ENCODE measurements around the gene ZNRF3.
A peak's percentile ranks its signal among the peaks of the same experiment; 100 is the strongest.
"Not testable (repeated sequence)": the region's sequence is repeated elsewhere in the genome, so short reads cannot be mapped to it uniquely, and the experiment has no call there.

ZNRF3 gene

DNA sequence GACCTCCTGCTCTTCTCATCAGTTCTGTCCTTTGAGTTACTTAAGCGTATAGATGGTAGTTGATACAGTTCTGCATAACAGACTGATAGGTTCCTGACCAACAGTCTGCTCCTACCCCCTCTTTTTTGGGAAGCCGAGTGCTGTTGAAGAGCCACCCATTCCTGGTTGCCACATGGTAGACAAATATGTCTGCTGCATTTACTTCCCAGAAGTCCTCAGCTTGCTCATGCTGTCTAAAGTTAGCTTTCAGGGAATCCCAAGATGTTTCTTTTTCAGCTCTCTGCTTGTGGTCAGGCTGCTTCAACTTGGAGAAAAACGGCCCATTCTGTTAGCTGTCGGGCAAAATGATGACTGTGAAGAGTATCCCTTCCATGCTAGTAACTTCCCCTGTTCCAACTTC, 129.6 kb downstream of the ZNRF3 start:
- no peak for DNase-seq

DNA sequence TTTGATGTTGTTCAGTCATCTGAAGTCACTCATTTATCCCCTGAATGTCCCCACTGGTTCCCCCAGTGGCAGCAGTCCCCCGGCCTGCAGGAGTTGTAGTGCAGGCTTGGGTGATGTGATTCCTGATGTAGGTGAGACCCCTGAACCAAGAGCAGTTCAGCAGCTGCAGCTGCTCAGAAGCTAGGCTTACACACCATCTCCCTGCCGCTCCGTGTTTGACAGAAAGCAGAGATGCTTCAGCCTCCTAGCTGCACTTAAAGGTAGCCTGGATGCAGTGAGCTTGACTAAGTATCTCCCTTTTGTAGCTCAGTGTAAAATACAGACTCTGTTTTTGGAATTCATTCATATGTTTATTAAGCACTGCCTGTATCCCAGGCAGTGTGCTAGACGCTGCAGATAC, 130.9 kb downstream of the ZNRF3 start:
- no peak for DNase-seq

DNA sequence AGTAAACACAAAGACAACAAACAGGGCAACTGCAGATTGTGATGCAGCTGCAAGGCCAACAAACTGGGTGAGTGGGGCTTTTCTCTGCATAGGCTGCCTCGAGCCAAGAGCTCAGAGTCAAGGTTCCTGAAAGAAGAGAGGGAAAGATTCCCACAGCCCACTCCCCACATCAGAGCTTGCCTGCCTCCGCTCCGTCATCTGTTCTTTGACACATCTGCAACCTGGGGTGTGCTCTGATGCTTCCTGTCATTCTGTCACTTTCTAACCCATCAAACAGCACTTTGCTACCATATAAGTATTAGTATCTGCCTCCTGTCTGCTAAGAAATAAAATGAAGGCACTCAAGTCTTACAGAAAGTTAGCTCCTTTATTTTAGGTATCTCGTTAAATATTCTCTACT, 131.4 kb downstream of the ZNRF3 start:
- DNase-seq = no peak

DNA sequence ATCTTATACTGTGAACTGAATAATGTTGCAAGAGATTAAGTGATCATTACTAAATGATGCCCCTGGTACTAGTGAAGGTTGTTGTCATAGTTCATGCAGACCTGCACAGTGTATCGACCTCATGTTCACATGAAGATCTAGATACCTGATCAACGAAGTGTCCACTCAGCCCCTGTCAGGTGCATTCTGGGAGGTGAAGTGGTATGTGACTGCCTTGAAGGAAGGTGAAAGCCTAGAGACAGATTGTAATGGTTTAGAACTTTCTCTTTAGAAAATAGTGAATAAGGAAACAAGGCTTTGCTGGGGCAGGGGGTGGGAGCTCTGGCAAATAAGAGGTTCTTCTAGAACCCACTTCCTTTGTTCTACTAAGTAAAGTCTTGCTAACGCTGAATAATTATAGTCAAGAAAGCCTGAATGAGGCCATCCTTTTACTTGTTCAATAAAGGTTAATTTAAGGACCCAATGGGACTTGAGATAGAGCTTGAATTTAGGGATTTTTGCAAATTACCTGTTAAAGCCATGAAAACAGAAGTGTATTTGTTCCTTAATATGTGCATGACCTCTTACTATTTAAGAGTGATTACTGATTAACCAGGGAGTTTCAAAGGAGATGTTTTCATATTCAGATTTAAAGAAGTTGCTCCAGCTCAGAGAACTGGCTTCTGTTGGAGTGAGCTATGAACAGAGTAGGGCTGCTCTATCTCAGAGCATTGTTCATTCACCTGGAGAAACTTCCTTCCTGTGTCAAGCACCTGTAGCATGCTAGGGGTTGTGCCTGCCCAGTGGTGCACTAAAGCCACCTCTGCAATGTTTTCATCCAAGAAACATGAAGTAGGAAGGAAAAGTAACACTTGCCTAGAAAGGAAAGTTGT, 132.9 kb downstream of the ZNRF3 start:
- no peak for DNase-seq

DNA sequence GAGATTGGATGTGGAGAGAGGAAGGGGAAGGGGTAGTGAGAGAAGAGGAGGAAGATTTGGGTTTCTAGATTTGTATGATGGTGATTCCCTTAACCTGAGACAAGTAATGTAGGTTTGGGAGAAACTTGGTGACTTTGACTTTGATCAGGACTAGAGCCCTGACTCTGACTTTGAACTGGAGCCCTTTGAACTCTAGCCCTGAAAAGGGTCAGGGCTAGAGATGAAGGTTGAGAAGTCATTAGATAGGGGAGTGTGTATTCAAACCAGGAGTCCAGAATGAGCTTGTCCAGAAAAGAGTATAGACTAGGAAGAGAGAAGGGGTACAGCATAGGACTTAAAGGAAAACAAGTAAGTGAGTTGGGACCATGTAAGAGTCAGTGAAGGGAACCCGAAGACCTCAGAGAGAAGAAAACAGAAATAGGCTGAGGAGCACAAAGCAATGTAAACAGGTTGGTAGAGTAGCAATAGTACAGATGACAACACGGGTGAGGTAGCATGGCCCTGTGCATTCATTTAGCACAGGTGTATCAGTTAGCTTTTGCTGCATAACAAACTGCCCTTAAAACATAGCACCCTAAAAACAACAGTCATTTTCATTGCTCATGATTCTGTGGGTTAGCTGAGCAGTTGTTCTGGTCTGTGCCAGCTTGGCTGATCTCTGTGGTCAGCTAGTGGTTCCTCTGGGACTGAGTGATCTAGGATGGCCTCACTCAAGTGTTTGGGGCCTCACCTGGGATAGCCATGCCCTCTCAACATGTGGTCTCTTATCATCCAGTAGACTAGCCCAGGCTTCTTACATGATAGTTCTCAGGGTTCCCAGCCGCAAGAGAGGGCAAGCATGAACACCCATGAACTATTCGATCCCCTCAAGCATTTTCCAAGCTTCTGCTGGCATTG, 135.2 kb downstream of the ZNRF3 start:
- no peak for DNase-seq

DNA sequence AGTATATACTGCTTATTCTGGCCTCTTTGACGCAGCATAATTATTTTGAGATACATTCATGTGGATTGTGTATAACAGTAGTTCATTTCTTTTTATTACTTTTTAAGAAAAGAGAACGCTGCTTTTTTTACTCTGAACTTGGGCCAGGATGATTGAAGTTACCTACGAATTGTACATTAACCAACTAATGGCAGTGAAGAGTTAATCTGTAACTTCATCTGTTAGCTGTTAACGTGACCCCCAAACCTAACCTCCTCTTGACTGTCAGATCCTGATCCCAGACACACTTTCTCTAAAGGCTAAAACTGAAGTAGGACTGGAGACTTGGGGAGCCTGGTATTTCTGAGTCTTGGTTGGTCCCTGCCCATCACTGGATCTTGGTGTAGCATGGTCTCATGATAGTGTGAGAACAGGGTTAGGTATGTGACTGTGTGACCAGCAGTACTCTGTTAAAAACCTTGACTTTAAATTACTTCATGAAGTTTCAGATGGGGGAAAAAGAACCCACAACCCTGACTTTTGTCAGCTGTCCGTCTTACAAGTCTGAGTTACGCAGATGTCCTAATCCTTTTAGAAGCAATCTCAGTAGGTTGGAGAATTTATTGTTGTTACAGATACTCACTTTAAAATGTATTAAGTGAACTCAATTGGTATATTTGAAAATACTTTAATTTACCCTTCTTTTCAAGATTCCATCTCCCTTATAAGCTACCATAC, 138.9 kb downstream of the ZNRF3 start:
- no peak for DNase-seq

DNA sequence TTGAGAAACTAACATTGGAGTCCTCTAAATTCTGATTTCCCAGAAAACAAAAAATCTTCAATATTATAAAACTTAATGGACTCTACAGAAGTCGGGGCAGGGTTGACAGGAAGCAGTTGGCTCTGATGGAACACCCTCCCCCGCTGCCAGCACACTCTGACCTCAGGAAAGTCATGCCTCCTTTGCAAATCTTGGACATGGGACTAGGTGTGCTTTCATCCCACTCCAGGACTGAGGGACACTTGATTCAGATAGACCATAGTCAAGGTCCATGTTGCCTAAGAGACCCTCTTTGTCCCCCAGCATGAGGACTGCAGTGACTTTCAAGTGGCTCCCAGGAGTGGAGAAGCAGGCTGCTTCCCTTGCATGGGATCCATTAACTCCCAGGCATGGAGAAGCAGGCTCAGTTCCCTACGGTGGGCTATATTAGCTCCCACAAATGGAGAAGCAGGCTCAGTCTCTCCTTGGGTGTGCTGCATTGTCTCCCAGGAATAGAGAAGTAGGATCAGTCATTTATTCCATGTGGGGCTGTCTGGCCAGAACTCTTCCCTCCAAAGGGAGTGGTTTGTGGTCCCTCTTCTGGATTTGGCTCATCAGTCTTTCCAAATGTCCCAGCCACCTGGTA, 139.9 kb downstream of the ZNRF3 start:
- DNase-seq = no peak

DNA sequence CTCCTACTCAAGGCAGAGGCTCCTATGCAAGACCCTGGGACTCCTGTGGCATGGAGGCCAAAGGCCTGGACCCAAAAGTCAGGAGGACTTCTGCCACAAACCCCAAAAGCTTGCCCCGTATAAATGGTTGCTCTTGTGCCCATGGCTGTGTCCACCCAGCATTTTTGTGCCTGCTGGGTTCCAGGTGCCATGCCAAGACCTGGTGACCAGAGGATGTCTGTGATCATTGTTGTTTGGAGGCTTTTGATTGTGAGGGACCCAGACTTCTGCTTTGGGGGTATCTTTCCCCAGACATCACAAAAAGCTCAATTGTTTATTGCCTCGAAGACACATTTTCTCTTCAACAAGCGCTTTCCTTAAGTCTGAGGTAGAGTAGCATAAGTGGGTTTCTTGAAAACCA, 143.2 kb downstream of the ZNRF3 start:
- no peak for DNase-seq

DNA sequence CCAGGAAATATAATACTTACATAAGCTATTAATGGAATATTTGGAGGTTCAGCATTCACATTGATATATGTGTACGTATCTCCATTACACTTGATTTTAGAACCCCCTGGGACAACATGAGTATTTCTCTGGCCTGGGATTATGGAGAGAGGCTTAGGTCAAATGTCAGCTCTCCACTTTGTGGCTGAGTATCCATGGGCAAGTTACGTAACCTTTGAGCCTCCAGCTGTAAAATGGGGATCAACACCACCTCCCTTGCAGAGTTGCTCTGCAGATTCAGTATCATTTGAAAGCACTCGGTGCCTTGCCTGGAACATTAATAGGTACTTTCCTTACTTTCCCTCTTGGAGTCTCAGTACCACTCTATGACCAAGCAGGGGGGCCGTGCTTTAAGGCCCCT, 145.1 kb downstream of the ZNRF3 start:
- DNase-seq = no peak

DNA sequence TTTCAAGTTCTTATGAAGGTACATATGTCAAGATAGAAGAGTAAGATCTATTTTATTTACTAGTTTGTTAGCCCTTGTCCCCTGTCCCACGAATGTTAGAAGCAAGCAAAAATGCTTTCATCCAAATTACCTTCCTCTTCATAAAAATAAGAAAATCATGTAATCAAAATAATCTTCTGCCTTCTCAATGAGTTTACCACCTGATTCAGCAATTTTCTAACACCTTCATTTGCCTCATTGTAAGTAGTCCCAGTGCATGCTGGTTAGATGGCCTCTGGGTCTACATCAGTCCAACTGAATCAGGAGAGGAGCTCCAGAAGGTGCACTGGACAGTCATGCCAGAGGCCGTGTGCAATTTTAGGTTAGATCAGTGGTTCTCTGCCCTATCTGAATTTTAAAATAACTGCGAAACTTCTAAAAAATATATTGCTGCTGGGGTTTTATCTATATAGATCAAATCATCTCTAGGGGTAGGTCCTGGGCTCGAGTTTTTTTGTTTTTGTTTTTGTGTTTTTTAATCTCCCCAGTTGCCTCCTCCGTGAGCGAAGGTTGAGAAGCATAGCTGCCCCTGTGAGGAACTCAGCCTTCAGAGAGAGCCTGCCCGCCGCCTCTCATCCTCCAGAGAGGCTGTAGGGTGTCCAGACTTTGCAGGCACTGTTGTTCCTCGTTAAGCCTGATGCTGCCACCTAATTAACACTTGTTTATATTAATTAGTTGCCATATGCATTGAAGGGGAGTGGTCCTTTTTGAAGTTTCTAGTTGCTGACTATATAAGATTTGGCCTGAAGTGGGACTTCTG, 146.0 kb downstream of the ZNRF3 start:
- no peak for DNase-seq

DNA sequence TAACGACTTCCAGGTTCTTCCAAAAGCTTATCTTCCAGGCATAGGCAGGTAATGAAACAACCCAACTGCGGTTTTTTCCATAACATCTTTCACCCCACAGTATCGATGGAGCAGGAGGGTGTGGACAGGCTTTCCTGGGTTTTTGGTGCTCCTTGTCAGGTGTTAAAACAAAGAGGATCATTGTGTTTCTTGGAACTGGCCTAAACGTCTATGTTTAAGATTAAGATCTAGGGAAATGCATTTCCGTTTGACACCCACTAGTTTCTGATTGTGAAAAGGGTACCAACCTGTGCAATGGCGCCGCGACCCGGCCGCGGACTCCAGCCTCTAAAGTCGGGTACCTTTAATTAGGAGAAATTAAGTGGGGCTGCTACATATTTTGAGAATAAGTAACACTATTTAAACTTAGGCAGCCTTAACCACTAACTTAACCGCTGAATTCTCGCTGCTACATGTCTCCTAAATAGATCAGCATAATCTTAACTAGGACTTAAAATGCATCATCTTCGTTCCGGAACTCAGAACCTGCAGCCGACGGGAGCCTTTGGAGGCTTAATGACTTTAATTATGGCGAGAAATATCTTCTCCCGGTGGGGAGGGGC, 146.7 kb downstream of the ZNRF3 start:
- no peak for DNase-seq

DNA sequence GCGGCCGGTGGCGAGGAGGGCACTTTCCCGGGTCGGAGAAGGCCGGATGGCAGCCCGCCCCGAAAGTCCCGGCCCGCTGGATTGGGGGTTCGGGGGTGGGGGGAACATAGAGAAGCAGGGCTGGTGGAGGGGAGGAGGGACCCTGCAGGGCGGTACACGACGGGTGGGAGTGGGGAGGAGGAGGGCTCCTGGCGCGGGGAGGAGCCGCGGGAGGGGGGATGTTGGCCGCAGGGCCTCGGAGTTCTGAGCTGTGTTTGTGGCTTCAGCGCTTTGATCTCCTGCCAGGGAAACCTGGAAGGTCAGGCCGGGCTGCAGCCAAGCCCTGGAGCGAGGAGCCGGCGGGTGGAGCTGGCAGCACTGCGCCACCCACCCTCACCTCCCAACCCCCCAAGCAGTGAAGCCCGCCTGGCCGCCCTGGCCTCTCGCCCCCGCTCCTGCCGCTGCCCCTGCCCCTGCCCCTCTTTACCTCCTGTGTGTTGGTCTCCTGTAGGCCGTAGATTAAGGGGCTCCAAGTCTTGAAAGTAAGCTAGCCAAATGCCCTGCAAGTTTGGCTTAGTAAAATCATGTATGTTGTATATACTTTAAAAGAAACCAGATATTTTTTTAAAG, 147.3 kb downstream of the ZNRF3 start:
- DNase-seq = peak; percentile 88

DNA sequence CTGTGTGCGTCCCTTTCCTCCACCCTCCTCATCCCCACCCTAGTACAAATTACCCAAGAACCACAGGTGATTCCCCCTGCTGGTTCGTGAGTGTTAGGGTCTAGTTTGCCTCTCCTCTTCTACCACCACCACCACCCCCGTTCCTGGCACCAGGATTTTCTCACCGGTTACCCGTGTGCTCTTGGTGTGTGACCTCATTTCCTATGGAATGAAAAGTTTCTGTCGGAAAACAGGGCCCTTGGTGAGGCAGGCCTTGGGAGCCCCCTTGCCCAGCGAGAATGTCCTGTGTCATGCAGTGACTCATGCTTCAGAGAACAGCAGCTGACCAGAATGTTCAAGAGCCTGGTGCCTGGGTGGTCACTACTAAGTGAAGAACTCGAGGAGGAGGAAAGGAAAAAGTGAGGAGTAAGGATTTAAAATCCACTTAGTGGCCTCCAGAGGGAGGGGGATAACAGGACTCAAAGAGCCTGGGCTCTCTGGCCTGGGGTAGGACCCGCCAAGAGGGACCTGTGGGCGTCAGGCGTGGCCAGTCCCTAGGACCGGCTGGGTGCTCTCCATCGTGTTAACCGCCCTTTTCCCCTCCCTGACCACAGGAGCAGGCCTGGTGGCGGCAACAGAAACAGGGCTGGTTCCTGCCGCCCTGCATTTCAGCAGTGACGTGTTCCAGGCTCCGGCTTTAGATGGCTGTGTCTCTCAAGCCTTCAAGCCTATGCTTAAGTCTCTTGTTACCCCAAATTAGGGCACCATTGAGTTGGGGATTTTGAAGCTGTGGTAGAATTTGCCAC, 148.0 kb downstream of the ZNRF3 start:
- peak; percentile 83 for DNase-seq

DNA sequence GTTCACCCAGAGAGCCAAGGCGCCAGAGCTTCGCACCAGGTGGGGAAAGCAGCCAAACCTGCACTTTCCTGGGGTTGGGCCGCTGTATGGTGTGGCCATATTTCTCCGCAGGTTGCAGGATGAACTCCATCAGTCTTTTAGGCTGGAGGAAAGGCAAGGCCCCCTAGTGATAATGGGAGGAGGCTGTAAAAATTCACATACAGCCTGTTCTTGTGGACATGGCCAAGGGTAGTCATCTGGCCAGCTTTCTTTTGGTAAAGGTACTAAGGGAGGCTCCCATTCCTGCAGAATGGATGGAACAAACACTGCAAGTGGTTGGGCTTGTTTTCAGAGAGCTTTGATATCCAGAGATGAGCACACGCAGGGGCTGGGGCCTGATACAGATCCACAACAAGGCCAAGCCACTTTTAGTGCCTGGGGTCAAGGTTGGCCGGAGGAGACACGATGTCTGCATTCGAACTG, 148.7 kb downstream of the ZNRF3 start:
- DNase-seq = no peak

DNA sequence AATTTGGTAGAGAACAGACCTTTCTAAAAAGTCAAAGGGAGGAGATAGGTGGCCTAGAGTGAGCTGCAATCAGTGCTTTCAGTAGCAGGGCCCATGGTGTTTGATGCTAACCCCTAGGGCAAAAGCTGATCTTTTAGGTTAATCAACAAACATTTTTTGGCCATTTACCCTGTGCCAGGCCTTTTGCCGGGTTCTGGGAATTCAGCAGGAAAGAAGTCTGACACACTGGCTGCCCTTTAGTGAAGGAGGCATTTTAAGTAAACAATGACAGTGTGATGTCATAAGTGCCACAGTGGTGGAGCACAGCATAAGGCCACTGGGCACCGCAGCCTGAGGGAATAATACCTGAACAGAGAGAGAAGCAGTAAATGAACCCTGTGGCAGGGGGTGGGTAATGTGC, 149.2 kb downstream of the ZNRF3 start:
- DNase-seq = no peak

DNA sequence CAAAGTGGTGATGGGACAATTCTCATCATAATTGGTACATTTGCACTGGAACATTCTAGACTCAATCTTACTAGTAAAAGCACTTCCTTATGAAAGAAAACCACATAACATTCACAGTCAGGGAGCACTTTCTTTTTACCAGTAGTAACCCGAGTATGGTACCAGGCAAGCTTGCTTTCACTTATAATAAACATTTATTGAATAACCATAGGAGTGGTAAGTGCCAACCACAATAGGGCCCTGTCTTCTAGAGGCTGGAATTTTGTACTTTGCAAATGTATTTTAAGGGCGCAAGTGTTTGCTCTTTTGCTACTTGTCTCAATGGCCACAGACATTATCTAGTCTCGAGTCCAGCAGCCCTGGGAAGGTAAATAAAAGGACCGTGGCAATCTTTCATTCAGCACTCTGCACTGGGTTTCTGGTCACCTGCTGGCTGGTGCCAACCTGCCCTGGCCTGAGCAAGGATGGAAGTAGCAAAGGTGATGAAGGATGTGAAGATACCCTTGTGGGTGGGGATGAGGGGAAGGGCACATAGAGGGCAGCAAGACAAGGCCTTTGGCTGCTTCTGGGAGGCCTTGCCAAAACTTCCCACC, 154.1 kb downstream of the ZNRF3 start:
- no peak for DNase-seq

DNA sequence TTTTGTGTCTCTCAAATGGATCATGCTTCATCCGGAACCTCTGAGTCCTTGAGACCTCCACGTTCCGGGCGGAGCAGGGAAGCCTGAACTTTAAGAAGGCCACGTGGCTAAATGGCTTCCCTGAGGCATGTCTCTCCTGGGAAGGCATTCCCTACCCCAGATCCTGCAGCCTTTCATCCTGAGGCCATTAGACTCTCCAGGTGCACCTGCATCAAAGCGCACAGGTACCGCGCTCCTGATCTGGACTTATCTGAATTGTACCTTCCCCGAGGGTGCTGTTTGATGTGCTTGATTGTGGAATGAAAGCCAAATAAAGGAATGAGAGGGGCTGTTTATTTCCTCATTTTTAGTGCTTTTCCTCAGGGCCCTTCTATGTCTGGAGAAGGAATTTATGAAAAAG, 155.8 kb downstream of the ZNRF3 start:
- no peak for DNase-seq

DNA sequence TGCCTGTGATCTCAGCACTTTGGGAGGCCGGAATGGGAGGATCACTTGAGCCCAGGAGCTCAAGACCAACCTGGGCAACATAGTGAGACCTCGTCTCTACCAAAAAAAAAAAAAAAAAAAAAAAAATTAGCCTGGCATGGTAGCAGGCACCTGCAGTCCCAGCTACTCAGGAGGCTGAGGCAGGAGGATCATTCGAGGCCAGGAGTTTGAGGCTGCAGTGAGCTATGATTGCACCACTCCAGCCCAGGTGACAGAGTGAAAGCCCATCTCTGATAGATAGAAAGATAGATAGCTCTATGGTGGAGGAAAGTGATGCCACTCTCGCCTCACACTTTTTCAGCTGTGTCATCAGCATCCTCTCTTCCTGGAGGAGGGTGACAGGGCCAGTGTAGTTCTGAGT, 156.3 kb downstream of the ZNRF3 start:
- DNase-seq = not testable (repeated sequence)

DNA sequence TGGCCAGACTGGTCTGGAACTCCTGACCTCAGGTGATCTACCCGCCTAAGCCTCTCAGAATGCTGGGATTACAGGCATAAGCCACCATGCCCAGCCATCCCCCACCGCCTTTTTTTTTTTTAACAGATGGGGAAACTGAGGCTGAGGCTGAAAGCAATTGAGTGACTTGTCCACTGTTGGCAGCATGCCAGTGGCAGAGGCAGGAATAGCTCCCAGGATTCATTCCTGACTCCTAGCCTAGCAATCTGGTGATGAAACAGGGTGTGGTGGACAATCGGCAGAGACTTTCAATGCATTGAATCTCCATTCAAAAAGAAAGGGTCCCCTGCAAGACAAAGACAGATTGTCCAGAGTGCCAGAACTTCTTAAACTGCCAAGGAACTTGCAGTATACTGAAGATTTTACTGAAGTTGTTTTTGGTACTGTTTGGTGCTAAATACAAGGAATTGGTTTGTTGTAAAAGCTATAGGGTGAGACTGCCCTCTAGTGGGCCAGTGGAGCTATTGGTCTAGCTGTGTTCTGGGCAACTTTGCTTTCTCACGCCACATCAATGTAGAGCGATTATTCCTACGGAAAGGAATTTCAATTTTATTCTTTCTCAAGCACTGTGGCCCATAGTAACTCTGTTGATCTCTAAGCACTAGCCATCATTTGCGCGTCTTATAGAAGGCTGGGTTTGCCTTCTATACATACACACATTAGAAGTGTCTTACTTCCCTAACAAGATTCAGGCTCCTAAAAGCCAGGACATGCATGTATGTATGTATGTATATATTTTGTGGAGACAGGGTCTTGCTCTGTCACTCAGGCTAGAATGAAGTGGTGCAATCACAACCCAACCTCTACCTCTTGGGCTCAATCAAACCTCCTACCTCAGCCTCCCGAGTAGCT, 157.3 kb downstream of the ZNRF3 start:
- DNase-seq = peak; percentile 76
